DOHH2 (cell line): ENCODE results near the gene CD1C.

Experiments
- EZH2phosphoT487 ChIP-seq: fragments of 200-600 bp; sonication (generic); IDR thresholded peaks from 2 replicates; pipeline ENCODE4 v1.6.1; 2017; ENCODE audit warnings: borderline replicate concordance, mild to moderate bottlenecking, antibody characterized with exemption, low read length, moderate library complexity, mixed read lengths
- TF ChIP-seq, protein P1 (sequence below): fragments of 200-600 bp; sonication (generic); IDR thresholded peaks from one replicate; pipeline ENCODE4 v1.5.1; 2014; ENCODE audit warnings: antibody characterized with exemption, mild to moderate bottlenecking, low read depth, low read length; ENCODE audit not compliant: poor library complexity, severe bottlenecking

DNA sequence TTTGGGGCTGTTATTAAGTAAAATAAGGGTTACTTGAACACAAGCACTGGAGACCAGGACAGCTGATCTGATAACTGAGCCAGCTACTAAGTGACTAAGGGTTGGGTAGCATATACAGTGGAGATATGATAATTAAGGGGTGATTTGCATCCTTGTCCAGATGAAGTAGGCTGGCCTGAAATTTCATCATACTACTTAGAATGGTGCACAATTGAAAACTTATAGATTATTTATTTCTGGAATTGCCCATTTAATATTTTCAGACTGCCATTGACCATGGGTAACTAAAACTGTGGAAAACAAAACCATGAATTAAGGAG is 45.5 kb downstream of the CD1C start:
- TF ChIP-seq, protein P1, sequence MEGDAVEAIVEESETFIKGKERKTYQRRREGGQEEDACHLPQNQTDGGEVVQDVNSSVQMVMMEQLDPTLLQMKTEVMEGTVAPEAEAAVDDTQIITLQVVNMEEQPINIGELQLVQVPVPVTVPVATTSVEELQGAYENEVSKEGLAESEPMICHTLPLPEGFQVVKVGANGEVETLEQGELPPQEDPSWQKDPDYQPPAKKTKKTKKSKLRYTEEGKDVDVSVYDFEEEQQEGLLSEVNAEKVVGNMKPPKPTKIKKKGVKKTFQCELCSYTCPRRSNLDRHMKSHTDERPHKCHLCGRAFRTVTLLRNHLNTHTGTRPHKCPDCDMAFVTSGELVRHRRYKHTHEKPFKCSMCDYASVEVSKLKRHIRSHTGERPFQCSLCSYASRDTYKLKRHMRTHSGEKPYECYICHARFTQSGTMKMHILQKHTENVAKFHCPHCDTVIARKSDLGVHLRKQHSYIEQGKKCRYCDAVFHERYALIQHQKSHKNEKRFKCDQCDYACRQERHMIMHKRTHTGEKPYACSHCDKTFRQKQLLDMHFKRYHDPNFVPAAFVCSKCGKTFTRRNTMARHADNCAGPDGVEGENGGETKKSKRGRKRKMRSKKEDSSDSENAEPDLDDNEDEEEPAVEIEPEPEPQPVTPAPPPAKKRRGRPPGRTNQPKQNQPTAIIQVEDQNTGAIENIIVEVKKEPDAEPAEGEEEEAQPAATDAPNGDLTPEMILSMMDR = no peak
- TF ChIP-seq EZH2phosphoT487 = no peak
